ENCODE data around the gene PSMC3IP.
"Not testable (repeated sequence)": the region's sequence is repeated elsewhere in the genome, so short reads cannot be mapped to it uniquely, and the experiment has no call there.

The PSMC3IP gene

GRCh38 chr17:42559075-42559474, 18.5 kb downstream of the PSMC3IP start:
- DNase-seq = no peak

GRCh38 chr17:42555961-42556617, 21.4 kb downstream of the PSMC3IP start:
- DNase-seq = not testable (repeated sequence)

GRCh38 chr17:42555122-42555622, 22.4 kb downstream of the PSMC3IP start:
- DNase-seq = no peak

- DNase-seq = peak; percentile 80 to 87
Observed at GRCh38 chr17:42554250-42555121, 23.0 kb downstream of the PSMC3IP start.

- DNase-seq = peak in 1 of 2 donors; percentile 17
Observed at GRCh38 chr17:42553866-42554249, 23.7 kb downstream of the PSMC3IP start.

GRCh38 chr17:42553161-42553818, 24.2 kb downstream of the PSMC3IP start:
- DNase-seq = no peak

- DNase-seq = not testable (repeated sequence)
Observed at GRCh38 chr17:42552736-42553135, 24.8 kb downstream of the PSMC3IP start, which contains the start of gene HSD17B1. TSS of gene HSD17B1 (plus strand) at chr17:42552923. CDS start at chr17:42552934, 11 bp downstream.

GRCh38 chr17:42548993-42549755, 28.4 kb downstream of the PSMC3IP start:
- no peak for DNase-seq

- DNase-seq = peak; percentile 79 to 83
Observed at GRCh38 chr17:42548070-42548837, 29.3 kb downstream of the PSMC3IP start.

GRCh38 chr17:42547698-42548069, 29.8 kb downstream of the PSMC3IP start:
- DNase-seq = no peak

- no peak for DNase-seq
Observed at GRCh38 chr17:42547001-42547461, 30.5 kb downstream of the PSMC3IP start.

- DNase-seq = not testable (repeated sequence)
Observed at GRCh38 chr17:42545755-42546505, 31.6 kb downstream of the PSMC3IP start.

- DNase-seq = no peak
Observed at GRCh38 chr17:42544874-42545283, 32.6 kb downstream of the PSMC3IP start.

- no peak for DNase-seq
Observed at GRCh38 chr17:42543190-42544079, 34.1 kb downstream of the PSMC3IP start.

- DNase-seq = no peak
Observed at GRCh38 chr17:42541041-42541833, 36.3 kb downstream of the PSMC3IP start.

- DNase-seq = not testable (repeated sequence)
Observed at GRCh38 chr17:42540558-42540957, 37.0 kb downstream of the PSMC3IP start.

GRCh38 chr17:42538482-42538881, 39.0 kb downstream of the PSMC3IP start:
- no peak for DNase-seq

GRCh38 chr17:42537826-42538451, 39.6 kb downstream of the PSMC3IP start:
- no peak for DNase-seq

Data from CD4-positive, alpha-beta T cell treated with Interleukin-1 beta for 1 hour (primary cell).